ENCODE results near the gene KCNN2.

DNA sequence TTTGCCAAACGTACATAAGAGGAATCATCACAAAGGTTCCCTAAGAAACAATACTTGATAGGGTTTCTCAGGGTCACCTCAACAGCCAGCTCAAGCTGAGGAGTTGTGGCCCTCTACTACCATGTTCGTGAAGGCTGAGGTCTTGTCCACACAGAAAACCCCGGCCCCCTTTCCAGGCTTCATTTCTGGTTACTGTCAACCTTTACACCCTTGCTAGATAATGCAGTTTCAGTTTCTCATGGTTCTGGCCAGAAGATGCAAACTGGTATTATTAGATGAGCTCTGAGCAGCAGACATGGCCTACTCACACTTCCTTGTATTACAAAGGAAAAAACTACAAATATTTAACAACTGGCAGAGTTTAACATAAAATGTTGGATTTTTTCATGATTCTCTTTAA, 22.8 kb upstream of the KCNN2 start:
- TF ChIP-seq EZH2 (IDR thresholded peaks at IDR 0.05) (no peak), POLR2AphosphoS5 (IDR thresholded peaks at IDR 0.05; ENCODE audit: borderline replicate concordance, low read depth, low read length) (no peak), FOXP2 (optimal IDR thresholded peaks at IDR 0.05; ENCODE audit: control extremely low read depth, extremely low read length, insufficient read depth) (no peak)
